Neural progenitor cell (in vitro differentiated cells): ENCODE data around the gene CAMSAP1. TPM values are rescaled to one million over a fixed set of nuclear protein-coding genes. Genes with fewer than 3 reads are reported as not detected.
A peak's percentile ranks its signal among the peaks of the same experiment; 100 is the strongest.

ENCODE experiments used
- DNase-seq: peaks from one replicate; pipeline ENCODE4 v3.0.0-alpha.2; 2016; ENCODE audit warnings: low spot score
- H2AFZ ChIP-seq: fragments of 200-600 bp; sonication (generic); replicated peaks from 2 replicates; pipeline ENCODE4 v1.6.1; 2016; ENCODE audit warnings: antibody characterized with exemption
- H3F3A ChIP-seq: fragments of 200-600 bp; sonication (generic); 2 replicates; pipeline ENCODE4 v1.6.1; 2016; ENCODE audit warnings: antibody characterized with exemption, low read depth
- H3K27ac ChIP-seq: fragments of 200-600 bp; sonication (generic); 2 replicates; pipeline ENCODE4 v1.5.1; 2016; ENCODE audit warnings: mild to moderate bottlenecking
- H3K27me3 ChIP-seq: fragments of 200-600 bp; sonication (generic); 2 replicates; pipeline ENCODE4 v1.6.1; 2016; ENCODE audit warnings: mild to moderate bottlenecking, moderate library complexity
- H3K36me3 ChIP-seq: fragments of 200-600 bp; sonication (generic); 2 replicates; pipeline ENCODE4 v1.5.1; 2016
- H3K4me1 ChIP-seq: fragments of 200-600 bp; sonication (generic); 2 replicates; pipeline ENCODE4 v1.6.1; 2016; ENCODE audit warnings: mixed run types
- H3K4me2 ChIP-seq: fragments of 200-600 bp; sonication (generic); 2 replicates; pipeline ENCODE4 v1.6.1; 2016
- H3K4me3 ChIP-seq: fragments of 200-600 bp; sonication (generic); 2 replicates; pipeline ENCODE4 v1.5.1; 2016
- H3K79me2 ChIP-seq: fragments of 200-600 bp; sonication (generic); 2 replicates; pipeline ENCODE4 v1.6.1; 2016; ENCODE audit warnings: low read depth
- H3K9ac ChIP-seq: fragments of 200-600 bp; sonication (generic); 2 replicates; pipeline ENCODE4 v1.6.1; 2016
- H3K9me3 ChIP-seq: fragments of 200-600 bp; sonication (generic); 2 replicates; pipeline ENCODE4 v1.5.1; 2016; ENCODE audit warnings: low read depth
- H4K20me1 ChIP-seq: fragments of 200-600 bp; sonication (generic); 2 replicates; pipeline ENCODE4 v1.6.1; 2016; ENCODE audit warnings: low read depth
- H3K27ac Mint-ChIP-seq: 3 replicates; pipeline ENCODE4 v1.8.0; 2021; ENCODE audit warnings: mixed read lengths
- H3K27me3 Mint-ChIP-seq: 2 replicates; pipeline ENCODE4 v1.8.0; 2022; ENCODE audit warnings: low read depth, mild to moderate bottlenecking, inconsistent platforms, moderate library complexity, mixed read lengths; ENCODE audit not compliant: insufficient read depth
- H3K36me3 Mint-ChIP-seq: 3 replicates; pipeline ENCODE4 v1.8.0; 2021; ENCODE audit warnings: mixed read lengths
- H3K4me1 Mint-ChIP-seq: 3 replicates; pipeline ENCODE4 v1.8.0; 2021; ENCODE audit warnings: mixed read lengths
- H3K4me3 Mint-ChIP-seq: 3 replicates; pipeline ENCODE4 v1.8.0; 2021; ENCODE audit warnings: mild to moderate bottlenecking, moderate library complexity, mixed read lengths
- H3K9me3 Mint-ChIP-seq: 3 replicates; pipeline ENCODE4 v1.8.0; 2020; ENCODE audit warnings: mixed read lengths
- CTCF ChIP-seq: fragments of 200-600 bp; sonication (generic); IDR thresholded peaks from 2 replicates; pipeline ENCODE4 v1.5.1; 2017; ENCODE audit warnings: antibody characterized with exemption, mild to moderate bottlenecking
- EZH2 ChIP-seq: fragments of 200-600 bp; sonication (generic); IDR thresholded peaks from 2 replicates; pipeline ENCODE4 v1.6.1; 2017; ENCODE audit warnings: antibody characterized with exemption, mild to moderate bottlenecking, moderate library complexity
- EZH2phosphoT487 ChIP-seq: fragments of 200-600 bp; sonication (generic); IDR thresholded peaks from 2 replicates; pipeline ENCODE4 v1.6.1; 2017; ENCODE audit warnings: antibody characterized with exemption
- total RNA-seq: library from RNA; depleted of rRNA; stranded (reverse); fragments of >200 nt; gene quantifications from 2 replicates; pipeline ENCODE4 v1.2.3, GENCODE V29; 2015; ENCODE audit warnings: low replicate concordance

CAMSAP1 gene
- total RNA-seq, 1 donor from 2014 or later = 39.3 TPM

GRCh38 chr9:135929656-135930445 lies 22.5 kb upstream of the CAMSAP1 start:
- no peaks in the 10 kb centered on the region for H3K36me3 ChIP-seq
- H3K4me3 Mint-ChIP-seq = no peak overlapping the region
- H3K27ac ChIP-seq = no peak overlapping the region

GRCh38 chr9:135928731-135929655 lies 21.6 kb upstream of the CAMSAP1 start:
- Histone ChIP-seq H3K79me2 (no peaks in the 10 kb centered on the region), H3K4me1 (no peaks in the 10 kb centered on the region), H3F3A (no peaks in the 10 kb centered on the region), H2AFZ (no peak overlapping the region), H3K4me2 (no peak overlapping the region), H3K27me3 (no peaks in the 10 kb centered on the region), H3K9me3 (no peaks in the 10 kb centered on the region), H3K36me3 (no peaks in the 10 kb centered on the region), H3K9ac (no peak overlapping the region), H4K20me1 (no peaks in the 10 kb centered on the region), H3K27ac (no peak overlapping the region), H3K4me3 (no peak overlapping the region)
- TF ChIP-seq EZH2phosphoT487 = no peak
- TF ChIP-seq EZH2 = no peak
- no peak for TF ChIP-seq CTCF
- Mint-ChIP-seq H3K4me1 (peaks cover 2% of the 10 kb centered on the region), H3K27me3 (no peaks in the 10 kb centered on the region), H3K27ac (no peak overlapping the region), H3K36me3 (peaks cover 14% of the 10 kb centered on the region), H3K9me3 (no peaks in the 10 kb centered on the region), H3K4me3 (no peak overlapping the region)
- no peak for DNase-seq

More at GRCh38 chr9:135929656-135930445, 22.5 kb upstream of the CAMSAP1 start:
- H3K4me2 ChIP-seq = no peak overlapping the region
- H4K20me1 ChIP-seq = no peaks in the 10 kb centered on the region
- no peaks in the 10 kb centered on the region for H3K4me1 ChIP-seq
- H3K79me2 ChIP-seq = no peaks in the 10 kb centered on the region
- H3K4me3 ChIP-seq = no peak overlapping the region
- H3K27me3 ChIP-seq = no peaks in the 10 kb centered on the region
- no peak for TF ChIP-seq EZH2
- no peak for TF ChIP-seq CTCF
- no peak for TF ChIP-seq EZH2phosphoT487
- Mint-ChIP-seq H3K4me1 (peaks cover 2% of the 10 kb centered on the region), H3K27ac (no peak overlapping the region), H3K36me3 (peaks cover 12% of the 10 kb centered on the region), H3K27me3 (no peaks in the 10 kb centered on the region), H3K9me3 (no peaks in the 10 kb centered on the region)
- H3K9ac ChIP-seq = no peak overlapping the region
- no peak for DNase-seq
- H3F3A ChIP-seq = no peaks in the 10 kb centered on the region
- H3K9me3 ChIP-seq = no peaks in the 10 kb centered on the region
- no peak overlapping the region for H2AFZ ChIP-seq

- no peaks in the 10 kb centered on the region for H3K9me3 Mint-ChIP-seq
- H3K36me3 ChIP-seq = no peaks in the 10 kb centered on the region
- DNase-seq = no peak
Measured at GRCh38 chr9:135928074-135928730, 20.9 kb upstream of the CAMSAP1 start.

More at GRCh38 chr9:135928074-135928730, 20.9 kb upstream of the CAMSAP1 start:
- H3K9ac ChIP-seq = no peak overlapping the region
- no peak overlapping the region for H3K4me3 Mint-ChIP-seq
- H3K4me1 ChIP-seq = no peaks in the 10 kb centered on the region
- no peaks in the 10 kb centered on the region for H3F3A ChIP-seq
- H3K4me2 ChIP-seq = no peak overlapping the region
- no peak overlapping the region for H2AFZ ChIP-seq
- H3K79me2 ChIP-seq = no peaks in the 10 kb centered on the region
- H3K36me3 Mint-ChIP-seq = peaks cover 11% of the 10 kb centered on the region
- no peaks in the 10 kb centered on the region for H3K9me3 ChIP-seq
- H4K20me1 ChIP-seq = no peaks in the 10 kb centered on the region
- H3K27ac ChIP-seq = no peak overlapping the region
- H3K4me1 Mint-ChIP-seq = peaks cover 2% of the 10 kb centered on the region
- no peaks in the 10 kb centered on the region for H3K27me3 ChIP-seq
- no peaks in the 10 kb centered on the region for H3K27me3 Mint-ChIP-seq
- peak overlapping the region; percentile 59 for H3K27ac Mint-ChIP-seq
- no peak overlapping the region for H3K4me3 ChIP-seq
- TF ChIP-seq CTCF (no peak), EZH2 (no peak)
